ENCODE results near the gene ZFYVE28.

Gene ZFYVE28

DNA sequence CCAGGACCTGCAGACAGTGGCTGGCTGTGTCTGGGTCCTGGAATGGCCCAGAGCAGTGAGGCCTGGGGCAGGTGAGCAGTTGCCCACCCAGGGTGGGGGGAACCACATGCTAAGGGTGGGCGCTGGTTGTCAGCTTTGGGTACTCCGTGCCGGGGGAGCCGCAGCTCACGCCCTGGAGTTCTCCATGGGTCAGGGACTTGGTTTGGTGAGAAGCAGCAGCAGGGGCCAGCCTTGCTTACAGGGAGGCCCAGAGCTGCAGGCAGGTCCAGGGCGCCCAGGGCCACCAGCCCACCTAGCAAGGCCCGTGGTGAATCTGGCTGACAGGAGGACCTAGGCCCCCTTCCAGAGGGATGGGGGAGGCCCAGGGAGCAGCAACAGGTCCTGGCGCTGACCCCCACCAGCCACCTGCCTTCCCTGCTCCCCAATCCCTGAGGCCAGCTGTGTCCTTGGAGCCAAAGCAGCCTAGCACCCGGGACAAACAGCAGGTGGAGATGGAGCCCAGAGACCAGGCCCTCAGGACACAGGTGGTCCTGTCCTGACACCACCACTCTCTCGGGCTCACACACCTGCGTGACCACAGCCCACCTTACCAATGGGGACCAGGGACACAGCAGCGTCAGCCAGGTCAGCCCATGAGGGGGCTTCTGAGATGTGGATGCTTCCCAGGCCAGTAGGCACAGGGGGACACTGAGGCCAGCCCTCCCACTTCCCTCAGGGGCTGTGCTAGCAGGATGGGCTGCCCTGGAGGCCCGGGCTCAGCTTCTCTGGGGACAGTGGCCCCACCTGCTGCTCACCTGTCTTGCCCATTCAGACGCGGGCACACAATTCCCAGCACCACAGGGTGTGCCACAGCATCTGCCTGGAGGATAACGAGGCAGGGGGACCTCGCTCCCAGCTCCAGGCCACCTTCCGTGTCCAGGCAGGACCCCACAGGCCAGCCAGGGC, 160.1 kb downstream of the ZFYVE28 start:
- DNase-seq = no peak

DNA sequence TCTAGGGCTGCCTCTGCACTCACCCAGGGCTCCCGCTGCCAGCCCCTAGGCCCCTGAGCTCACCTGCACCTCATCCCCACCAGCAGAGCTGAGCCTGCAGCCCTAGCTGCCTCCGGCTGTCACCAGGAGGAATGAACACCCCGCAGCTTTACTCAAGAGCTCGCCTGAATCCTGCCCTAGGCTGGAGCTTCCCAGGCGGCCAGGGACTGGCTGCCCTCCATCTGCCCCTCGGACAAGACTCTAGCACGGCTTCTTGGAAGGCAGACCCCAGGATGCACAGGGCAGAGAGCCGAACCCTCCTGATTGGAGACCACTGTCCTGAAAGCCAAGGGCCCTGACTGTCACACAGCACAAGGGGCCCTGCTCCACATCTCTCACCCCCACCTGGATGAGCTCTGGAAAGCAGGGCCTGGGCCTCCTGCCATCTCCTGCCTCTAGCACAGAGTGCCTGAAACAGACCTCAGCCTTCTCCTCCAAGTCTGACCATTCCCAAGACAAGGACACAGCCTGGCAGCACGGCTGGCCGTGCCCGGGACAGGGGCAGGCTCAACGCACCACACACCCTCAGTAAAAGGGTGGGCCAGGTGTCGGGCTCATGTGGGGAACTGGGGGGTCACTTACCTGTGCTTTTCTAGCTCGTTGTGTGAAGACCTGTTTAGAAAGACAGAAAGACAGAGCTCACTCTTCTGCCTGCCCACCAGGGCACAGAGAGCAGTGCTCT, 160.9 kb downstream of the ZFYVE28 start:
- DNase-seq = no peak

DNA sequence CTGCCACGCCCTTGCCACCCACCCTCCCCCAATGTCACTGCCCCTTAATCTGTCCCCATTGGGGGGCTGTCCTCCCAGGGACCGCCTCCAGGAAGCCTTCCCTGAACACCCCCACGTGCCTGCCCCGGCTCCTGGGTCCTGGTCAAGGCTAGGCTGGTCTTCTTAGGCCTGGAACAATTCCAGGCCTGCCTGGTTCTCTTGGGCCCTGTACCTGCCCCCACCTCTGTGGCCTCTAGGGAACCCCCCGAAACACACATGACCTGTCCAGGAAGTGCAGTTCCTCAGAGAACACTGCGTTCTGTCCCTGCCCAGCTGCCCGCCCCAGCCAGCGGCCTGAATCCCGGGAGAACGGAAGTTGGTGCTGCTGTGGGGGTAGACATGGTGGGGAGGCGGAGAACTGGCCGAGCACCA, 161.7 kb downstream of the ZFYVE28 start:
- DNase-seq = no peak

DNA sequence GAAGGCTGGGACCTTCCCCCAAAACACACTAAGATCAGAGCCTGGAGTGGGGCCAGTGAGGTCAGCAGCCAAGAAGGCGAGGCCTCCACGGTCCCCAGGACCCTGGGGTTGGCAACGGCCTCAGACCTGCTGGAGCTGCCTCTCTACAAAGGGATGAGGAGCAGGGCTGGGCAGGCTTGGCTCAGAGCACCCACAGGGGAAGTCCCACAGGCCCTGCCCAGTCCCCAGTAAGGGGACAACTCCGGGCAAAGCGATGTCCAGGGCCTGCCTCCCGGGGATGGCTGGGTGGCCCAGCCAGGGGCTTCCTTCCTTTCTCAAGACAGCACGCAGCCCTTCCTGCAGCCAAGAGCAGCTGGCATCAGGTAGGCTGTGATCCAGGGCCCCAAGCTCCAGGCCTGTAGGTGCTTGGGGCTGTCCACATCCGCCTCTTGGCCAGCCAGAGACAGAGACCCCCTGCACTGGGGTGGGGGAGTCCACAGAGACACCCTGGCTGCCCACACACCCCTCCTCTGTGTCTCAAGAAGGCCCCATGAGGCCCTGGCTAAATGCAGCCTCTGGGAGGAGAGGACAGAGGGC, 162.2 kb downstream of the ZFYVE28 start:
- no peak for DNase-seq

DNA sequence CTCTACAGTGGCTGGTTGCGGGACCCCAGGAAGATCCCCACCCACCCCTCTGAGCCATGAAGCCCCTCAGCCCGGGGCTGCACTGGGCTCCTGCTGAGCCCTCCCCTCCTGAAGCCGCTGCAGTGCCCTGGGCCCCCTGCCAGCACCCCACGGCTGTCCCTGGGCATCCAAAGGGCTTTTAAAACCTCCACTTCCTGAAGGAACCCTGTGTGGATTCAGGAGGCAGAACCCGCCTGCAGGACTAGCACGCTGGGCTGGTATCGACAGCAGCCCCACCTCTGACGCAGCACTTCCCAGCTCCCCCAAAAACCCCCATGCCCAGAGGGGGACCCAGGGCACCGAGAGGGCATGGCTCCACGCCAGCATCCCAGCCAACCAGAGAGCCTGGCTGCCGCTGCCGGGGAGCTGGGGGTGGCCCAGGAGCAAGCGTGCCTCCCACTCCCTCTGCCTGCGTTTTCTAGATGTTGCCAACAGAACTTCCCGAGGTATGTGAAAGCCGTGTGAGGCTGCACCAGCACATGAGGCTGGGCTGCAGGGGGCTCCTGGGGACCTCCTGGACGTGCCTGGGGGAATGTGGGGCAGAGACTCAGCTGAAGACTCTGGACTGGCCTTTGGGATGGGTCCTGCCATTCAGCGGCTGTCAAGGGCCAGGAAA, 162.8 kb downstream of the ZFYVE28 start:
- DNase-seq = no peak

DNA sequence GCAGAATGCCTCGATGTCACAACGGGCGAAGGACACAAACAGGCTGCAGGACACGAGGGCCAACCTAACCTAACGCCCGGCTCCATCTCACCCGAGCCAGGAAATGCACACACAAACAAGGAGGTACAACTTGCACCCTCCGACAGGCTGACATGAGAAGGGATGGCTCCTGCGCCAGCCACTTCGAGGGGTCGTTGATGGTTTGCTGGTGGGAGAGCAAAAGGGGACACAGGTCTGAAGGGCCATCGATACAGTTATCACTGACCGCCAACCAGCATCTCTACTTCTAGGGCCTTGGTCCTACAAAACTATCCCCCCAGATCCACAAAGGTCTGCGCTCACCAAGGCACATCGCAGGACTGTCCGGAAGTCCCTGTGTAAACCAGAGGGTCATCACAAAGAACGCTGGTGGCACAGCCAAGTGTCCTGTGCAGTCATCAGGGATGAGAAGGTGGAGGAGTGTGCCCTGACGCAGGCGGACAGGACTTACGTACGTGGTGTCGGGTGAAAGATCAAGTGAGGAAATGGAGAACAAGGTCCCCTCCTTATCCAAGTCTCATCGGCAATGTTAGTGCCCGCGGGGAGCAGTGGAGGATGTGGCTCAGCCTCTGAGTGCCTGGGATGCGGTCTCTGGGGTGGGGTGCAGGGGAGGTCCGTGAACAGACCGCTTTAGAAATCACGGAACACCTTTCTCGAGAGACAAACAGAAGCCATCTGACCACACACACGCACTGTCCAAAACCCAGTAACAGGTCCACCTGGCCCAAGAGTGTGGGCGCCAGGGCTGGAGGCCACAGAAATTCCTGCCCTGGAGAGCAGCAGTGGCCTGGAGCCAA, 163.6 kb downstream of the ZFYVE28 start:
- no peak for DNase-seq

DNA sequence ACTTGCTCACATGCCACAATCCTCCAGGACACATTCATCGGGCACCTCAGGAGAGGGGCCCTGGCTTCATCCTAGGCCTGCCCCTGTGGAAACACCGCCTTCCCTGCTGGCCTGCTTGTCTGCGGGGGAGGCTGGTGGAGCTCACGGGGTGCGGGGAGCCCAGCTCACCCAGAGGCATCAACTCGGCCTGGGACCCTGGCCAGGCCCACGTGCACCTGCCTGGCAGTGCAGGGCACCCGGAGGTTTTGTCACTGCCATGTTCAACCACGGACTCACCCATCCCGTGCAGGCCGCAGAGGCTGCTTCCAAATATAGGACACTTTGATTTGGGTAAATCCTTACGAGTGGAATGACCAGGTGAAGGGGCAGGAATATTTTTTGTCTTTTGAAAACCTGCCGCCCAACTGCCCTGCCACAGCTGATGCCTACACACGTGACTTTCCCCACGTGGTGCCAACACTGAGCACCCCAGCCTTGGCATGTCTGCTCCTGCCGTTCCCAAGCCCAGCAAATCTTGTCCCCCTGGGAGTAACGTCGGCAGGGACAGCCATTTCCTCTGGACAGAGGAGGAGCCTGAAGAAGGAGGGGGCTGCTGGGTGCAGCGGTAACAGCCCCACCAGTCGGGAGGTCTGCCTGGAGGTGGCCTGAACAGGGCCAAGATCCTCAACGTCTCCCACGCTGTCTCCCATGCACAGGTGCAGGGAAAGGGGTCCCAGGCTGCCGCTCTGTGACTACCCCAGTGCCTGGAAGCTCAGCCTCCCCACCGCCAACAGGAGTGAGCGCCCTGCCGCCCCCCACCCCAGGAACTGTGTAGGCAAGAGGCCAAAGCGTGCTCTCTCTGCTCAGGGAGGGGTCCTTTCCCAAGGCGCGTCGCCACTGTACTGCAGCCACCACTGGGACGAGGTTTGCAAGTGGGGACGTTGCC, 165.0 kb downstream of the ZFYVE28 start:
- no peak for DNase-seq

DNA sequence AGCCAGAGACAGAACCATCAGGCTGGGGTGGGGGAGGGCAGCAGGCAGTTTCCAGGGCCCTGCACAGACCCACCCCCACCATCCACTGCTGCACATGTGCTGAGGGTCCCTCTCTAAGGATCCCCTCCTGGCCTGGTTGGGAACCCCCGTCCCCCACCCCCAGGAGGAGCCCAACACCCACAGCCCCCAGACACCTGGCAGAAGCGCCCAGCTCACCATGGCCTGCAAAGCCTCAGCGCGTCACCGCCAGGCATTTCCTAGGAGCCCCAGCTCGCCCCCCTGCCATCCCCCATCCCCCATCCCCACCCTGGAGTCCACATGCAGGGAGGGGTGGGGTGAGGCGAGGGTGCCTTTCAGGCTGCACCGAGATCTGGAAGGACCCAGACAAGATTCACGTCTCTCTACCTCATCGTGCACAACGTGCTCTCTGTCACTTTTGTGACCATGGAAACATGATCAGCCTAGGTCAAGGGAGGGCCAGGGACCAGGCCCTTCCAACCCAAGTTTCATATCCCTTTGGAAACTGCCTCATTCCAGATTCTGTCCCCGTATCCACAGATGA, 165.8 kb downstream of the ZFYVE28 start:
- DNase-seq = no peak

DNA sequence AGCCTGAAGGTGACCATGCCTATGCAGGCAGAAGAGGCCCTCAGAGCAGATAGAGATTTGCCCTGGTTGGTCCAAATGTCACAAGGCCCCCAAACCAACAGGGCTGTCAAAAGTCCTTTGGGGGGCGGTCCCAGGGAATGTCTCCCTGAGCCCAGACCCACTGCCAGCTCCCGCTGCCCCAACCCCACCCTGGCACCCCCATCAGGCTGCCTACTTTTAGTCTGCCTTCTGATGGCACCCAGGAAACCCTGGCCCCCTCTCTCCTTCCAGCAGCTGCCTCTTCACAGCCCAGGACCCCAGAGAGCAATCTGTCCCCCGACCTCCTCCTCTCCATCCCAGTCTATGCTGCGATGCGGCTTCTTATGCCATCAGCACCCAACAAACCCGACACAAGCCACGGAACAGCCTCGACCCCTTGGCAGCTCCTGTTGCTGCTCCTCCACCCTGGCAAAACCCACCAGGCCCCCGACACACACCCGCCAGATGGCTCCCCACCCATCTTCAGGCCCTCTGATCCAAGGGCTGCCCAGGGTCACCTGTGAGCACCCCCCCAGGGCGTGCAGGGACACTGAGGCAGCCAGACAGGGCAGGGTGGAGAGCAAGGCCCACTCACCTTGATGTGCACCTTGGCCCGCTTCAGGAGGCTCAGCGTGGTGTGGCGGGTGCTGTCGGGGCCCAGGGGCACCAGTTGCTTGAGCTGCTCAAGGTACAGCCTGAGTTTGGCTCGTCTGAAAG, 166.5 kb downstream of the ZFYVE28 start:
- no peak for DNase-seq

DNA sequence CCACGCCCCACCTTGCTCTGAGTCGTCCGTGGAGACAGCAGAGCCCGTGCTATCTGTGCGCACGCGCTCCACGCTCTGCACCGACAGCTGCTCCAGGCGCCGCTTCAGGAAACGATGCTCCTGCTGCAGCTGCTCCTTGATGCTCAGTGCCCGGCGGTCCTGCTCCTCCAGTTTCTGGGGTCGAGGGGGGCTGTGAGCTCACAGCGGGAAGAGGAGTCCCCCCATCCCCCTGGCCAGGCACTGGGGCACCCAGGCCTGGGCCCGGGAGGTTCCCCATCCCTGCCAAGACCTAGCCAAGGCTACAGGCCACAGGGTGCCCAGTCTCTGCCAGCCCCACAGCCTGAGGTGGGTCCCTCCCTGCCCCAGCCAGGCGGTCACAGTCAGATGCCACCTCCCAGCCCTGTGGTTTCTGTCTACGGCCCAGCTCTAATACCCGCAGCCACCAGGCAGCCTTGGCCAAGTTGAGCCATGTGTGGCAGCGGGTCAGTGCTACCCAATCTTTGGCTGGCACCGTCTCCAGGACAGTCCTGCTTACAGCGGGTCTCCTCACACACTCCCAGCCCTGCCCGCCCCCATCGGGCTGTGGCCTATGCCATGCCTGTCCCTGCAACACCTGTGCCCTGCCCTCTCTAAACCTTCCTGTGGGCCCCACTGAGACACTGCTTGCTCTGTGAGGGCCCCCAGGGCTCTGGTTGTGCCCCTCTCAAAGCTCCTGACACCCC, 167.2 kb downstream of the ZFYVE28 start:
- no peak for DNase-seq

DNA sequence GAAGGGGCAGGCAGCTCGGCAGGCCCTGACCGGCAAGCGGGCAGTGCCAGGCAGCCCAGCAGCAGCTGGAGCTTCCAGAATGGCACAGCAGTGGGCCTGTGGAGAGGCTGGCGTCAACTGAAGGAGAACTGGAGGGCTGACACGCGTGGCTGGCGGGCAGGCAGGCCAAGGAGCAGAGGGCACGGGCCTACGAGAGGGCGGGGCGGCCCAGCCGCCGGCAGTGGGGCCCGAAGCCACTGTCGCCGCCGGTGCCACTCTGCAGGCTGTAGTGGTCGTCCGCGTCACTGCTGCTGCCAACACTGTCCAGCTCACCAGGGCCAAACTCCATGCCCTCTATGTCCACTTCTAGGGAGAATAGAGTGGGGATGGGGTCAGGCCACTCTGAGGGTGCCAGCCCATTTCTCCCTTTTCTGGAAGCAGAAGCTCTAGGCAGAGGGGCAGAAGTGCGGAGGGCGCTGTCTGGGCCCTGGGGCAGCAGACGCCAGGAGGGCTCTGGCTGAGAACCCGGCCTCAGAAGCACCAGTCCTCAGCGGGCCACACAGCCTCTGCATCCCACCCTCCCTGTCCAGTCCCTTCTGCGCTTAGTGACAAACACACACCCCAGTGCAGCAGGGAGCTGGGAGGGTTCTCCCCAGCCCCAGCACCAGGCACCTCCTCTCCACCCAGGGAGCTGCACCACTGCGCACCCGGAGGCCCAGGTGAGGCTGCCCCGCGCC, 167.9 kb downstream of the ZFYVE28 start:
- no peak for DNase-seq

DNA sequence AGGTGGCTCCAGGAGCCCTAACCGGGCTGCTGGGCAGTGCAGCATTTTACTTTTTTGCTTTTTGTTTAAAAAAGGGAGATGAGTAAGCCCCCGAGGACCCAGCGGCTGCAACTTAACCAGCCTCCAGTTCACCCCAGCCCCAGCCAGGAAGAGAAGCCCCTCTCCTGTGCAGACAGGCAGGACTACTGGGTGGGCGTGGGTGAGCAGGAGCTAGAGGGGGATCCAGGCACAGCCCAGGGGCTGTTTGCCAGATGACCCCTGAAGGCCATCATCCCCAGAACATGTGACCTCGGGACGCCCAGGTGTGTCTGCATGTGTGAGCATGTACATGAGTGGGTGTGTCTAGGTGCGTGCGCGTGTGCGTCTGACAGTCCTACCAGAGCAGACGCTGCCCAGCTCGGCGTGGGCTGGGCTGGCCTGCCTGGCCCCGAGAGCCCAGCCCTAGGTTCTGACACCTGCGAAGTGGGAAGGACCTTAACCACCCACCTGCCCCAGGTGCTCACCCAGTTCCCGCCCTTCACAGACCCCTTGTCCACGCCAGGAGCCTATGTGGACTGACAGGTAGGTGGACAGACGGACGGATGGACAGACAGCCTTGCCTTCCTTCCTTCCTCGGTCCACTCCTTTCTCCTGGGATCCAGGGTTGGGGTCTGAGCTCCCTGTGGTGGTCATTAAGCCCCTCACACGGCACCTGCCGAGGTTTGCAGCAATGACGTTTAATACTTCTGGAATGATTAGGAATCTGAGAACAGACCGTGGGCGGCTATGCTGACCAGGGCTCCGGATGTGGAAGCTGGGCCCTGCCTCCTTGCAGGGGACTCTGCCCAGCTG, 168.7 kb downstream of the ZFYVE28 start:
- DNase-seq = no peak

DNA sequence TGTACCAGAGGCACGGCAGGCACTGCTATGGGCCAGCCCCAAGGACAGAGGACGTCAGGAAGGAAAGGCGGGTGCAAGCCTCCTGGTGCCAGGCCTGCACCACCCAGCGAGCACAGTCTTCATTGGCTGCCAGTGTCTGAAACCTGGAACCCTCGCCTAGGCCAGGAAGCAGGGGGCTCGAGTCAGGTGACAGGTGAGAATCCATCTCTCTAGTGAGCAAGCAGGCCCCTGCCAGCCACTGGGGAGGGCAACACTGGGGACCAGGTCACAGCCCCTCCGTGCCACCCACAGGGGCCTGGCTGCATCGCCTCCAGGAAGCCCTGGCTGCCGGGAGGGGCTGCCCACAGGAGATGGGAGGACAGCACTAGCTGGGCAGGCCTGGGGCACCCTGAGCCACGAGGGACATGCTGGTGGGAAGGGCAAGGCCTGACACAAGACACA, 169.6 kb downstream of the ZFYVE28 start:
- no peak for DNase-seq

DNA sequence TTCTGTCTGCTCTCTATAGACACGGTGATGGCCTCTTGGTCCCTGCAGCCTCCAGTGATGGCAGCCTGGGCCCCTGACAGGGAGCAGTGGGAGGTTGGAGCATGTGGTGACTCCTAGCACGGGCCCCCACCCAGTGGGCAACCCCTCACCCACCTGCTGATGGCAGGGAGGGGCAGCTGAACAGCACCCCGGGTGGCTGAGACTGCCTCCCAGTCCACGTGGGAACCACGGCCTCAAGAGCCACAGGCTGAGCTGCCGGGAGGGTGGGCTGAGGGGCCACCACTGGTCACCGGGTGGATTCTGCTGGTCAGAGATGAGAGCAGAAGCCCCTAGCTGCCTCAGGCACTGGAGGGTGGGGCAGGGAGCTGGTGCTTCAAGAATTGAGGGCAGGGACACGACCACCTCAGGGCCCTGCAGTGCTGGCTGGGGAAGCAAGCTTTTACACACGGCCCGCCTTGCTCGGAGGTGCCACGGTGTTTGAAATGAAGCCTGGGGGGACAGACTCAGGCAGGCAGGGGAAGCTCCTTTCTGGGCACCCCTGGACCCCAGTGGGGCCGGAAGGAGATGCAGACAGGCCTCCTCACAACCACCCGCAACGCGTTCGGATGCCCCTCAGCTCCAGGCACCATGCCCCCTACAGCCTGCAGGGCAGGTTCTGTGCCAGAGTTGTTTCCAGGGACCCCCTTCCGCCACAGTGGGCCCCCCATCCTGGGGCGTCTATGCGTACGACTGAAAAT, 170.2 kb downstream of the ZFYVE28 start:
- no peak for DNase-seq

DNA sequence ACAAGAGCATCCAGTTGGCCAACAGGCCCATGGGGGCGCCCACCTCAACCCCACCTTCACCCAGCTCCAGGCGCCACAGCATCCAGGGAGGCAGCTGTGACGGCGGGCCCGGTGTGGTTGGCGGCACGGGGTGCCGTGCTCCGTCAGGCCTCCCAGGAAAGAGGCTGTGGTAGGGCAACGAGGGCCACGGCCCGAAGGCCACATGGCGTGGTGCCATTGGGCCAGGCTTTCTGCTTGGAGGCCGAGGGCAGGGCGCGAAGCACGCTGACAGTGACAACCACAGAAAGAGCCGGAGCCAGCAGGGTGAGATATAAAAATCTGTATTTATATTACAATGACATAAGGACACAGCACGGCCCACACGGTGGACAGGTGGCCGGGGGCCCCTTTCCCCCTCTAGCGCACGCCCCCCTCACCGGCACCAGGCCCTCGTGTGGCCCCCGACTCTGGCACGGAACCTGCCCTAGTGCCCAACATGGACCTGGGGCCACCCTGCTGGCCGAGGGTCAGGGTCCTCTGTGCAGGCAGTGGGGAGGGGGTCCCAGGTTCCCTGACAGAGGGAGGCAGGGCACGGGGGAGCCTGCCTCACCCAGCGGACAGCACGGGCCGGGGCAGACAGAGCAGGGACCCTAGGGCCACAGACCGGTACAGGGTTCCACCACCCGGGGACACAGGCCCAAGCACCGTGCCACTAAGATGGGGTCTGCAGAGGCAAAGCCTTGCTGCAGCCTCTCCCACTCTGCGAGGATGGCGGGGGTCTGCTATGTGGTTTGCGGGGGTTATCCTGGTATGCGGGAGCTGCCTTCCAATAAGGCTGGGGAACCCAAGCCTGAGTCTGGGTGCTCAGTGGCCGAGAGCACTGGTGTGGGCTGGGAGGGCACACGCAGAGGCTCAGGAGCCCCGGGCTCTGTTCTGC, 171.1 kb downstream of the ZFYVE28 start:
- DNase-seq = no peak

All from COR-L47 (cell line).